NK-92 (cell line): ENCODE measurements around the gene SRSF1.
"Not testable (repeated sequence)": the region's sequence is repeated elsewhere in the genome, so short reads cannot be mapped to it uniquely, and the experiment has no call there.

Experiments
- DNase-seq: peaks from one replicate; lab custom pipeline; 2025; ENCODE audit not compliant: unreplicated experiment; lab: John Stamatoyannopoulos, UW

SRSF1 gene

GRCh38 chr17:58006924-58007780, at the start of gene SRSF1:
SRSF1 (minus strand) TSS chr17:58007246; CDS start chr17:58007137, 109 bp downstream.
- DNase-seq, result peak; percentile 90

GRCh38 chr17:58056476-58056875, 49.4 kb upstream of the SRSF1 start:
- DNase-seq, result no peak

- DNase-seq, result no peak
These were observed 47.6 kb upstream of the SRSF1 start for GRCh38 chr17:58054641-58055040.

- no peak for DNase-seq
These were observed 46.1 kb upstream of the SRSF1 start for GRCh38 chr17:58052945-58053715.

- DNase-seq, result no peak
These were observed 45.4 kb upstream of the SRSF1 start for GRCh38 chr17:58052407-58052806.

- no peak for DNase-seq
These were observed 44.4 kb upstream of the SRSF1 start for GRCh38 chr17:58051468-58051867.

- DNase-seq, result no peak
These were observed 43.9 kb upstream of the SRSF1 start for GRCh38 chr17:58050966-58051365.

- no peak for DNase-seq
These were observed 42.5 kb upstream of the SRSF1 start for GRCh38 chr17:58049533-58049932.

- no peak for DNase-seq
These were observed 40.5 kb upstream of the SRSF1 start for GRCh38 chr17:58047376-58048150.

GRCh38 chr17:58046239-58047094, 39.4 kb upstream of the SRSF1 start:
- no peak for DNase-seq

- DNase-seq, result not testable (repeated sequence)
These were observed 37.2 kb upstream of the SRSF1 start for GRCh38 chr17:58044256-58044655.

- DNase-seq, result no peak
These were observed 36.5 kb upstream of the SRSF1 start for GRCh38 chr17:58043221-58044181.

GRCh38 chr17:58041161-58041560, 34.1 kb upstream of the SRSF1 start:
- DNase-seq, result no peak

- no peak for DNase-seq
These were observed 33.3 kb upstream of the SRSF1 start for GRCh38 chr17:58040386-58040785.

- no peak for DNase-seq
These were observed 32.9 kb upstream of the SRSF1 start for GRCh38 chr17:58039975-58040374.

- DNase-seq, result no peak
These were observed 25.8 kb upstream of the SRSF1 start for GRCh38 chr17:58032691-58033415.

- DNase-seq, result no peak
These were observed 21.5 kb upstream of the SRSF1 start for GRCh38 chr17:58028578-58028977.

- DNase-seq, result no peak
These were observed 13.4 kb upstream of the SRSF1 start for GRCh38 chr17:58020401-58020800.

GRCh38 chr17:58019521-58019920, 12.5 kb upstream of the SRSF1 start:
- no peak for DNase-seq
